ENCODE results near the gene NECTIN3.

The NECTIN3 gene

DNA sequence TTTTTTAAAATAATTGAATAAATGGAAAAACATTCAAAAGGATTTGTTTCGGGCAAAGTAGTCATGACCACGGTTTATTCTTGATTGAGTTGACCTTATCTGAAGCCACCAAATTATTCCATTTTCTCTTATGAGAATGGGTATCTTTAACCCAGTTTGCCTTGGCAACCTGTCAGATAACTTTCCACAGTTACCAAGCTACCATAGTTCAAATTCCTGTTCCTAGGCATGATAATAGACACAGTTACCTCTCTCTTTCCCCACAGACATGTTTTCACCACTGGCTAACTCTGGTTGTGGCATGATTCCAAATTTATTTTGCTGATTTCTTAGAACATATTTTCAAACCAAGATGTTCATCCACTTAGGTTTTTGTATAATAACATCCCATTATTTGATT, 84.9 kb downstream of the NECTIN3 start:
- H3K4me3 ChIP-seq (ENCODE audit: low read length), result no peak overlapping the region
- H3K79me2 ChIP-seq (ENCODE audit: control insufficient read depth, insufficient read depth, low read length), result no peaks in the 10 kb centered on the region
- no peak overlapping the region for H3K4me2 ChIP-seq (ENCODE audit: low read length)
- no peaks in the 10 kb centered on the region for H3K36me3 ChIP-seq (ENCODE audit: control insufficient read depth, insufficient read depth, low read length)
- no peak overlapping the region for H3K56ac ChIP-seq (ENCODE audit: low read length)
- peak; percentile 7 for DNase-seq
- no peak overlapping the region for H2BK15ac ChIP-seq (replicated peaks; ENCODE audit: low read depth)
- H2BK120ac ChIP-seq (ENCODE audit: low read depth, low read length), result no peak overlapping the region
- H3K18ac ChIP-seq (ENCODE audit: low read length), result no peak overlapping the region
- no peaks in the 10 kb centered on the region for H3K4me1 ChIP-seq (ENCODE audit: control insufficient read depth, low read depth, low read length)
- H3K27ac ChIP-seq (ENCODE audit: low read depth, low read length), result no peak overlapping the region
- H4K8ac ChIP-seq (ENCODE audit: low read depth, low read length), result no peak overlapping the region
- no peak overlapping the region for H4K5ac ChIP-seq (ENCODE audit: low read length)
- no peaks in the 10 kb centered on the region for H3K27me3 ChIP-seq (ENCODE audit: insufficient read depth, low read length, poor library complexity)
- H3K23ac ChIP-seq (ENCODE audit: low read length), result no peak overlapping the region
- H3K79me1 ChIP-seq (ENCODE audit: low read length), result no peaks in the 10 kb centered on the region
- no peak overlapping the region for H2AK5ac ChIP-seq (ENCODE audit: low read length)
- H3K4ac ChIP-seq (ENCODE audit: low read depth, low read length), result no peak overlapping the region
- no peak overlapping the region for H2BK5ac ChIP-seq (ENCODE audit: low read length)
- 100% methylated on average over 1 of the region's 2 CpGs for WGBS (ENCODE audit: extremely low coverage, insufficient coverage, low lambda C conversion rate)
- H3K9ac ChIP-seq (ENCODE audit: low read length), result no peak overlapping the region

DNA sequence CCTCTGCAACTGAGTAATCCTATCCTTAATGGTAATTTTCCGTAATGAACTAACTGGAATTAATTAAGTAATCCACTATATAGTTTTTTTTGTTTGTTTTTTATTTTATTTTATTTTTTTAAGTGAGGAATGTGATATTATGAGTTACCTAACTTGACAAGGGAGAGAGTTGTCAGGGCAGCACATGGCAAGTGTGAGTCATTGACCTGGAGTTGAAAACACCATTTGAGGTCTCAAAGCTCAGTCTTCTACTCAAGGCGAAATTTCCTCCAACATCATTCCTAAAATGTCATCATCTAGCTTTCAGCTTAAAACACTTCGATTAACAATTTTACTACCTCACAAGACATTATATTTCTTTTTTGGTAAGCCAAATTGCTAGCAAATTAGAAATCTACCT, 87.8 kb downstream of the NECTIN3 start:
- Histone ChIP-seq H2BK120ac (ENCODE audit: low read depth, low read length) (no peak overlapping the region), H3K27me3 (ENCODE audit: insufficient read depth, low read length, poor library complexity) (no peaks in the 10 kb centered on the region), H3K79me2 (ENCODE audit: control insufficient read depth, insufficient read depth, low read length) (no peaks in the 10 kb centered on the region), H3K4ac (ENCODE audit: low read depth, low read length) (no peak overlapping the region), H2AK5ac (ENCODE audit: low read length) (no peak overlapping the region), H3K36me3 (ENCODE audit: control insufficient read depth, insufficient read depth, low read length) (no peaks in the 10 kb centered on the region), H3K18ac (ENCODE audit: low read length) (no peak overlapping the region), H3K9ac (ENCODE audit: low read length) (no peak overlapping the region), H4K5ac (ENCODE audit: low read length) (no peak overlapping the region), H3K4me1 (ENCODE audit: control insufficient read depth, low read depth, low read length) (no peaks in the 10 kb centered on the region), H3K23ac (ENCODE audit: low read length) (no peak overlapping the region), H4K8ac (ENCODE audit: low read depth, low read length) (no peak overlapping the region), H3K56ac (ENCODE audit: low read length) (no peak overlapping the region), H3K79me1 (ENCODE audit: low read length) (no peaks in the 10 kb centered on the region), H2BK15ac (replicated peaks; ENCODE audit: low read depth) (no peak overlapping the region), H3K27ac (ENCODE audit: low read depth, low read length) (no peak overlapping the region), H2BK5ac (ENCODE audit: low read length) (no peak overlapping the region), H3K4me3 (ENCODE audit: low read length) (no peak overlapping the region), H3K4me2 (ENCODE audit: low read length) (no peak overlapping the region)
- 100% methylated on average over 1 of the region's 3 CpGs for WGBS (ENCODE audit: extremely low coverage, insufficient coverage, low lambda C conversion rate)
- peak; percentile 27 for DNase-seq

GRCh38 chr3:111164621-111165020, 93.0 kb downstream of the NECTIN3 start:
- Histone ChIP-seq H2BK120ac (ENCODE audit: low read depth, low read length) (no peak overlapping the region), H3K23ac (ENCODE audit: low read length) (no peak overlapping the region), H2AK5ac (ENCODE audit: low read length) (no peak overlapping the region), H3K4ac (ENCODE audit: low read depth, low read length) (no peak overlapping the region), H4K5ac (ENCODE audit: low read length) (no peak overlapping the region), H2BK5ac (ENCODE audit: low read length) (no peak overlapping the region), H2BK15ac (replicated peaks; ENCODE audit: low read depth) (no peak overlapping the region), H3K9ac (ENCODE audit: low read length) (no peak overlapping the region), H4K8ac (ENCODE audit: low read depth, low read length) (no peak overlapping the region), H3K79me2 (ENCODE audit: control insufficient read depth, insufficient read depth, low read length) (no peaks in the 10 kb centered on the region), H3K27me3 (ENCODE audit: insufficient read depth, low read length, poor library complexity) (no peaks in the 10 kb centered on the region), H3K36me3 (ENCODE audit: control insufficient read depth, insufficient read depth, low read length) (no peaks in the 10 kb centered on the region), H3K4me2 (ENCODE audit: low read length) (no peak overlapping the region), H3K56ac (ENCODE audit: low read length) (no peak overlapping the region), H3K79me1 (ENCODE audit: low read length) (no peaks in the 10 kb centered on the region), H3K4me3 (ENCODE audit: low read length) (no peak overlapping the region), H3K27ac (ENCODE audit: low read depth, low read length) (no peak overlapping the region), H3K4me1 (ENCODE audit: control insufficient read depth, low read depth, low read length) (no peaks in the 10 kb centered on the region), H3K18ac (ENCODE audit: low read length) (no peak overlapping the region)
- no peak for DNase-seq
- WGBS (ENCODE audit: extremely low coverage, insufficient coverage, low lambda C conversion rate), result no CpG with 5 or more reads among the region's 3 CpGs

DNA sequence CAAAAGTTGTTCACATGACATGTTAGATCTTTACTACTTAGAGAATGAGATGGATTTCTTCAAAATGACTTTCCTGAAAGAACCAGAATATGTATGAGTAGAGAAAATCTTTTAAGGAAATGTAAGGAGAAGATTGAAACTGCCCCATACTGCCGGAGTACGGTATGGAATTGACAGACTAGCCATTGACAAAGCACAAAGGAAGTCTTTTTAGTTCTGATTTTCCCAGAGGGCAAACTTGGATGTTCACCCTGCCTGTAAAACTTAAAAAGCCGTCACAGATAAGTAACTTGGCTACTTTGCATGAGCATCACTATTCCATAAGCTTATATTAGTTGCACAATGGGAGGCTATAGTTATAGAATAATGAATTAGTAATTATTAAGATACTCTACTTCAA, 93.8 kb downstream of the NECTIN3 start:
- Histone ChIP-seq H3K4ac (ENCODE audit: low read depth, low read length) (no peak overlapping the region), H3K79me1 (ENCODE audit: low read length) (no peaks in the 10 kb centered on the region), H3K27me3 (ENCODE audit: insufficient read depth, low read length, poor library complexity) (no peaks in the 10 kb centered on the region)

GRCh38 chr3:111173328-111173900, 101.8 kb downstream of the NECTIN3 start:
- H4K5ac ChIP-seq (ENCODE audit: low read length), result no peak overlapping the region
- no peak overlapping the region for H3K18ac ChIP-seq (ENCODE audit: low read length)
- no peaks in the 10 kb centered on the region for H3K4me1 ChIP-seq (ENCODE audit: control insufficient read depth, low read depth, low read length)
- H2AK5ac ChIP-seq (ENCODE audit: low read length), result no peak overlapping the region
- no peak overlapping the region for H3K4me3 ChIP-seq (ENCODE audit: low read length)
- peak; percentile 66 for DNase-seq
- no peaks in the 10 kb centered on the region for H3K36me3 ChIP-seq (ENCODE audit: control insufficient read depth, insufficient read depth, low read length)
- H2BK120ac ChIP-seq (ENCODE audit: low read depth, low read length), result no peak overlapping the region
- no peak overlapping the region for H3K9ac ChIP-seq (ENCODE audit: low read length)
- H3K4ac ChIP-seq (ENCODE audit: low read depth, low read length), result no peak overlapping the region
- H3K79me1 ChIP-seq (ENCODE audit: low read length), result no peaks in the 10 kb centered on the region
- H3K23ac ChIP-seq (ENCODE audit: low read length), result no peak overlapping the region
- no peaks in the 10 kb centered on the region for H3K79me2 ChIP-seq (ENCODE audit: control insufficient read depth, insufficient read depth, low read length)
- H3K27me3 ChIP-seq (ENCODE audit: insufficient read depth, low read length, poor library complexity), result no peaks in the 10 kb centered on the region
- no peak overlapping the region for H2BK5ac ChIP-seq (ENCODE audit: low read length)
- H3K4me2 ChIP-seq (ENCODE audit: low read length), result no peak overlapping the region
- no peak overlapping the region for H3K27ac ChIP-seq (ENCODE audit: low read depth, low read length)
- H2BK15ac ChIP-seq (replicated peaks; ENCODE audit: low read depth), result no peak overlapping the region
- H4K8ac ChIP-seq (ENCODE audit: low read depth, low read length), result no peak overlapping the region
- H3K56ac ChIP-seq (ENCODE audit: low read length), result no peak overlapping the region
- no CpG with 5 or more reads among the region's 2 CpGs for WGBS (ENCODE audit: extremely low coverage, insufficient coverage, low lambda C conversion rate)

More for the DNA sequence above, 93.8 kb downstream of the NECTIN3 start:
- no peak overlapping the region for H2BK15ac ChIP-seq (replicated peaks; ENCODE audit: low read depth)
- H2BK5ac ChIP-seq (ENCODE audit: low read length), result no peak overlapping the region
- no peak overlapping the region for H3K56ac ChIP-seq (ENCODE audit: low read length)
- no peak overlapping the region for H3K23ac ChIP-seq (ENCODE audit: low read length)
- H4K8ac ChIP-seq (ENCODE audit: low read depth, low read length), result no peak overlapping the region
- H3K4me2 ChIP-seq (ENCODE audit: low read length), result no peak overlapping the region
- no peak for DNase-seq
- H3K36me3 ChIP-seq (ENCODE audit: control insufficient read depth, insufficient read depth, low read length), result no peaks in the 10 kb centered on the region
- no peak overlapping the region for H3K18ac ChIP-seq (ENCODE audit: low read length)
- H2AK5ac ChIP-seq (ENCODE audit: low read length), result no peak overlapping the region
- H3K27ac ChIP-seq (ENCODE audit: low read depth, low read length), result no peak overlapping the region
- no peaks in the 10 kb centered on the region for H3K4me1 ChIP-seq (ENCODE audit: control insufficient read depth, low read depth, low read length)
- H4K5ac ChIP-seq (ENCODE audit: low read length), result no peak overlapping the region
- H3K9ac ChIP-seq (ENCODE audit: low read length), result no peak overlapping the region
- no peak overlapping the region for H3K4me3 ChIP-seq (ENCODE audit: low read length)
- no CpG with 5 or more reads among the region's 3 CpGs for WGBS (ENCODE audit: extremely low coverage, insufficient coverage, low lambda C conversion rate)
- no peaks in the 10 kb centered on the region for H3K79me2 ChIP-seq (ENCODE audit: control insufficient read depth, insufficient read depth, low read length)
- no peak overlapping the region for H2BK120ac ChIP-seq (ENCODE audit: low read depth, low read length)

DNA sequence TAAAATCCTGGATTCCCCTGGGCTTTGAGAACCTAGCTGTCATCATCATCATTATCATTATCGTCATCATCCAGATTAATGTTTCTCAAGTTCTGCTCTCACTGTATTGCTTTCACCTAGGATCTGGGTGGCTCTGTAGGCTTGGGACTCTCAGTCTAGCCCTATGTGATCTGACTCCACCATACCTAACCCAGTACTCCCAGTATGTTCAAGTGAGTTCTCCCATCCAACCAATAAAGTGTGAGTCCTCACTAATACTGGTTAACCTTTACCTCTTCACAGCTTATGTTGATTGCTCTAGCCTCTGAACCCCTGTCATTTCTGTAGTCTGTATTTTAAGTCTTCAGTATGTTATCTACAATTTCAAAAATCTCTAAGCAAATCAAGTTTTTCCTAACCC, 102.3 kb downstream of the NECTIN3 start:
- WGBS (ENCODE audit: extremely low coverage, insufficient coverage, low lambda C conversion rate), result no CpG with 5 or more reads among the region's 1 CpG
- Histone ChIP-seq H3K79me1 (ENCODE audit: low read length) (no peaks in the 10 kb centered on the region), H2AK5ac (ENCODE audit: low read length) (no peak overlapping the region), H3K4ac (ENCODE audit: low read depth, low read length) (no peak overlapping the region), H3K79me2 (ENCODE audit: control insufficient read depth, insufficient read depth, low read length) (no peaks in the 10 kb centered on the region), H3K4me2 (ENCODE audit: low read length) (no peak overlapping the region), H3K36me3 (ENCODE audit: control insufficient read depth, insufficient read depth, low read length) (no peaks in the 10 kb centered on the region), H2BK15ac (replicated peaks; ENCODE audit: low read depth) (no peak overlapping the region), H3K23ac (ENCODE audit: low read length) (no peak overlapping the region), H3K9ac (ENCODE audit: low read length) (no peak overlapping the region), H2BK120ac (ENCODE audit: low read depth, low read length) (no peak overlapping the region), H3K27me3 (ENCODE audit: insufficient read depth, low read length, poor library complexity) (no peaks in the 10 kb centered on the region), H2BK5ac (ENCODE audit: low read length) (no peak overlapping the region), H3K4me1 (ENCODE audit: control insufficient read depth, low read depth, low read length) (no peaks in the 10 kb centered on the region), H3K27ac (ENCODE audit: low read depth, low read length) (no peak overlapping the region), H4K8ac (ENCODE audit: low read depth, low read length) (no peak overlapping the region), H3K18ac (ENCODE audit: low read length) (no peak overlapping the region), H3K4me3 (ENCODE audit: low read length) (no peak overlapping the region), H3K56ac (ENCODE audit: low read length) (no peak overlapping the region), H4K5ac (ENCODE audit: low read length) (no peak overlapping the region)
- no peak for DNase-seq
